Upper lobe of left lung (tissue), 4 donors: ENCODE data around the gene TPH2.

Source experiments
- EP300 ChIP-seq, 4 donors: sonication (generic); formaldehyde crosslinking; IDR thresholded peaks; one replicate each; pipeline ENCODE4 v1.5.1; 2017; ENCODE audit warnings: antibody characterized with exemption in 4 of 4, control low read depth in 2 of 4
- TF ChIP-seq, protein P1 (sequence below), 6 experiments: fragments of 450-650 bp in 4 of 6; fragments of 200-600 bp in 2 of 6; sonication (generic) in 2 of 6; IDR thresholded peaks; one replicate each; pipeline ENCODE4 v1.5.1; 2016 to 2019; ENCODE audit warnings: antibody characterized with exemption in 6 of 6

DNA sequence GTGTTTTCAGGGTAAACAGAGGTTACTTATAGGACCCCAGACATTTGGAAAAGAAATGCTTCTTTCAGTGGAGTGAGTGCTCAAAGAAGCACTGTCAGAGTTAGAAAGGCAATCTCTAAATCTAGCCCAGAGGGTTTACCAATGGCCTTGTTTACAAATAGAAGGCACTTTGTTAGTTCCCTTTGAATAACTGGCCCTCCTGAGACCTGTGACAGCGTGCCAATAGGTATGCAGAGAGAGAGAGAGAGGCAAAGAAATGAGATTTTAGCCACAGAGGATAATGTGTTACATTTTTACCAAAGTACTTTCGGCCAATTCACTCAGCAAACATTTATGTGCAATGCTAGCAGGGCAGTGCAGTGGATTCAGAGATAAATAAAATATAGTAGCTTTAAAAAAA lies 41.9 kb downstream of the TPH2 start:
- TF ChIP-seq, protein P1, sequence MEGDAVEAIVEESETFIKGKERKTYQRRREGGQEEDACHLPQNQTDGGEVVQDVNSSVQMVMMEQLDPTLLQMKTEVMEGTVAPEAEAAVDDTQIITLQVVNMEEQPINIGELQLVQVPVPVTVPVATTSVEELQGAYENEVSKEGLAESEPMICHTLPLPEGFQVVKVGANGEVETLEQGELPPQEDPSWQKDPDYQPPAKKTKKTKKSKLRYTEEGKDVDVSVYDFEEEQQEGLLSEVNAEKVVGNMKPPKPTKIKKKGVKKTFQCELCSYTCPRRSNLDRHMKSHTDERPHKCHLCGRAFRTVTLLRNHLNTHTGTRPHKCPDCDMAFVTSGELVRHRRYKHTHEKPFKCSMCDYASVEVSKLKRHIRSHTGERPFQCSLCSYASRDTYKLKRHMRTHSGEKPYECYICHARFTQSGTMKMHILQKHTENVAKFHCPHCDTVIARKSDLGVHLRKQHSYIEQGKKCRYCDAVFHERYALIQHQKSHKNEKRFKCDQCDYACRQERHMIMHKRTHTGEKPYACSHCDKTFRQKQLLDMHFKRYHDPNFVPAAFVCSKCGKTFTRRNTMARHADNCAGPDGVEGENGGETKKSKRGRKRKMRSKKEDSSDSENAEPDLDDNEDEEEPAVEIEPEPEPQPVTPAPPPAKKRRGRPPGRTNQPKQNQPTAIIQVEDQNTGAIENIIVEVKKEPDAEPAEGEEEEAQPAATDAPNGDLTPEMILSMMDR (IDR thresholded peaks at IDR 0.05): no peak
- no peak for TF ChIP-seq EP300 (IDR thresholded peaks at IDR 0.05)
